NCI-H2107 (cell line): ENCODE data around the gene MALAT1.
"Not testable (repeated sequence)": the region's sequence is repeated elsewhere in the genome, so short reads cannot be mapped to it uniquely, and the experiment has no call there.

Experiments
- DNase-seq: peaks from one replicate; lab custom pipeline; 2025; lab: John Stamatoyannopoulos, UW

Gene MALAT1

DNA sequence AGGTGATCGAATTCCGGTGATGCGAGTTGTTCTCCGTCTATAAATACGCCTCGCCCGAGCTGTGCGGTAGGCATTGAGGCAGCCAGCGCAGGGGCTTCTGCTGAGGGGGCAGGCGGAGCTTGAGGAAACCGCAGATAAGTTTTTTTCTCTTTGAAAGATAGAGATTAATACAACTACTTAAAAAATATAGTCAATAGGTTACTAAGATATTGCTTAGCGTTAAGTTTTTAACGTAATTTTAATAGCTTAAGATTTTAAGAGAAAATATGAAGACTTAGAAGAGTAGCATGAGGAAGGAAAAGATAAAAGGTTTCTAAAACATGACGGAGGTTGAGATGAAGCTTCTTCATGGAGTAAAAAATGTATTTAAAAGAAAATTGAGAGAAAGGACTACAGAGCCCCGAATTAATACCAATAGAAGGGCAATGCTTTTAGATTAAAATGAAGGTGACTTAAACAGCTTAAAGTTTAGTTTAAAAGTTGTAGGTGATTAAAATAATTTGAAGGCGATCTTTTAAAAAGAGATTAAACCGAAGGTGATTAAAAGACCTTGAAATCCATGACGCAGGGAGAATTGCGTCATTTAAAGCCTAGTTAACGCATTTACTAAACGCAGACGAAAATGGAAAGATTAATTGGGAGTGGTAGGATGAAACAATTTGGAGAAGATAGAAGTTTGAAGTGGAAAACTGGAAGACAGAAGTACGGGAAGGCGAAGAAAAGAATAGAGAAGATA is at the start of gene MALAT1:
TSS of gene MALAT1 (plus strand) at position 69 of the 736 bp plus-strand sequence.
- peak; percentile 92 for DNase-seq

DNA sequence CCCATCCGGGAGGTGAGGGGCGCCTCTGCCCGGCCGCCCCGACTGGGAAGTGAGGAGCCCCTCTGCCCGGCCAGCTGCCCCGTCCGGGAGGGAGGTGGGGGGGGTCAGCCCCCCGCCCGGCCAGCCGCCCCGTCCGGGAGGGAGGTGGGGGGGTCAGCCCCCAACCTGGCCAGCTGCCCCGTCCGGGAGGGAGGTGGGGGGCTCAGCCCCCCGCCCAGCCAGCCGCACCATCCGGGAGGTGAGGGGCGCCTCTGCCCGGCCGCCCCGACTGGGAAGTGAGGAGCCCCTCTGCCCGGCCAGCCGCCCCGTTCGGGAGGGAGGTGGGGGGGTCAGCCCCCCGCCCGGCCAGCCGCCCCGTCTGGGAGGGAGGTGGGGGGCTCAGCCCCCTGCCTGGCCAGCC is 47.5 kb upstream of the MALAT1 start:
- not testable (repeated sequence) for DNase-seq

DNA sequence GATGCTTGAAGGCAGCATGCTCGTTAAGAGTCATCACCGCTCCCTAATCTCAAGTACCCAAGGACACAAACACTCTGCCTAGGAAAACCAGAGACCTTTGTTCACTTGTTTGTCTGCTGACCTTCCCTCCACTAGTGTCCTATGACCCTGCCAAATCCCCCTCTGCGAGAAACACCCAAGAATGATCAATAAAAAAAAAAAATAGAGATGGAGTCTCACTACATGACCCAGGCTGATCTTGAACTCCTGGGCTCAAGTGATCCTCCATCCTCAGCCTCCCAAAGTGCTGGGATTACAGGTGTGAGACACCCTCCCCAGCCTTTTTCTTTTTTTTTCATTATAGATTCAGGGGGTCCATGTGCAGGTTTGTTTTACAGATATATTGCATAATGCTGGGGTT is 46.6 kb upstream of the MALAT1 start:
- not testable (repeated sequence) for DNase-seq

DNA sequence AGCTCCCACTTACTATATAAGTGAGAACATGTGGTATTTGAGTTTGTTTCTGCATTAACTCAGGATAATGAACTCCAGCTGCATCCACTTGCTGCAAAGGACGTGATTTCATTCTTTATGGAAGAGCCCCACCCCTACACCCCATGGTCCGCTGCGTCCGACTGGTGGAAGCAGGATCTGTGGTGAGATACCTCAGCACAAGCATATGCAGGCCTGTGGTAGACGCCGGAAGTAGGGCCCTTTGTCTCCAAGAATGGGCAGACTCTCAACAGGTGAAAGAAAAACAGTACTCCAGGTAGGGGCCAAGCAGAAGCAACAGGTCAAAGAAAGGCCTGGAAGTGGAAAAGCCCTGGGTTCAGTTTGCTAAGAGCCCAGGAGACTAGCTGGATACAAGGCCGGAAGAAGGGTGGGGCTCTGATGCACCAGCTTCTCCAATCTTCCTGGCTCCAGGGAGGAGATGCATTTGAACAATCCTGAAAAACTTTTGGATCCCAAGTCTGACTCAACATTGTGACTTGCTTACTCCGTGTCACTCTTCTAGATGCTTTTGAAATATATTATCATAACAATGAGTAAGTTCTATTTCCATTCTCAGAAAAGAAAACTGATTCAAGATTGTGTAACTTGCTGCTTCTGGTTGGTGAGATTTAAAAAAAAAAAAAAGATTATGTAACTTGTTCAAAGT is 45.9 kb upstream of the MALAT1 start:
- peak; percentile 68 for DNase-seq

DNA sequence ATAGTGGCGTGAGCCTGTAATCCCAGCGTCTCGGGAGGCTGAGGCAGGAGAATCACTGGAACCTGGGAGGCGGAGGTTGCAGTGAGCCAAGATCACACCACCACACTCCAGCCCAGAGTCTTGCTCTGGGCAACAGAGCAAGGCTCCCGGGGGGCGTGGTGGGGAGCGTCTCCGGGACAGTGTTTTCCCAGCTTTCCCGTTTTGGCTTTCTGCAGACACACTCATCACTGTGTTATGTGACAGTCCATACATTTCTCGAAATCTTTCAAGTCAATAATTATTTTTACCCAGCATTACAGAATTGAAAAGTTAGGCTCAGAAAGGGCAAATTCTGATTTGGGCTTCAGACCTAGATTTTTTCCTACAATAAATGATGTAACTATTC is 44.5 kb upstream of the MALAT1 start:
- no peak for DNase-seq

DNA sequence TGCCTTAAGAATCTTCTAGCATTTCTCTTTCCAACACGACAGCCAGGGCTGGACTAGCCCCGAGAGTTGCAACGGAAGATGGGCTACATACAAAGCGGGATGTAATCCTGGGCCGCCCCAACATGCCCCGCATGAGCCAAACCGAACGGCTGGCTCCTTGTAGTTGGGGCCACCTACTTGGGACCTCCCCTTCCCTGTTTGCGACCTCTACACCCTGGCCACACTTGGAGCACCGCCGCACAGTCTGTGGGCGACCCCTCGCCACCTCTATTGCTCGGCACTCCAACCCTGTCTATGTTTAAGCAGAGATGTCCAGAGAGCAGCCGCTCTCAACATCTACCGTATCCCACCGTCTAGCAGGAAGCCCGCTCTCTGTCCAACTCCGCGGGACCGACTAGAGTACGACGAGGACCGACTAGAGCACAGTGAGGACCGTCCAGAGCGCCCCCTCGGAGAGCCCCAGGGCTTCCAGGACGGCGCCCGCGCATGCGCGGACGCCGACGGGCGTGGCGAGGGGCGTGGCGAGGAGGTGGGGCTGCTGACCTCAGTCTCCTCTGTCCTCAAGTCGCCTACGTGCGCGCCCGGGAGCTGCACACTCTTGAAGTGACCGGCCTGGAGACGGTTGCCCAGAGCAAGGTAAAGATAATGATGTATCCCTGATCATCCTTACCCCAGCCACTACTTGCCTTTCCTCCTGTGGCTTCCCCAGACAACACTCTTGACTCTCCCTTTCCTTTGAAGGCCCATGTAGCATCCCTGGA is 44.0 kb upstream of the MALAT1 start:
- DNase-seq = peak; percentile 53

DNA sequence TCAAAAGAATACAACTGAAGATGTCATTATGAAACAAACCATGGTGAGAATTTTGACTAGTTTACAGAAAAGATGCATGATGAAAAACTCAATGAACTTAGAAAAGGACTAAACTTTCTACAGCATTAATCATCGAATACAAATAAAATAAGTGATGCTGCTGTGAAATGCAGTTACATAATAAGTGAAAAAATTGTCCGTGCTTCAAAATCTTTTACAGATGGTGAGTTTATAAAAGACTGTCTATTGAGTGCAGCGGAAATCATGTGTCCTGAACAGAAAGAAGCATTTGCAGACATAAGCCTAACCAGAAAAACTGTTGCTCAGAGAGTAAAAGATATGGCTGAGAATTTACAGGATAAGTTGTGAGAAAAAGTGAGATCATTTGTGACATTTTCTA is 42.4 kb upstream of the MALAT1 start:
- no peak for DNase-seq

DNA sequence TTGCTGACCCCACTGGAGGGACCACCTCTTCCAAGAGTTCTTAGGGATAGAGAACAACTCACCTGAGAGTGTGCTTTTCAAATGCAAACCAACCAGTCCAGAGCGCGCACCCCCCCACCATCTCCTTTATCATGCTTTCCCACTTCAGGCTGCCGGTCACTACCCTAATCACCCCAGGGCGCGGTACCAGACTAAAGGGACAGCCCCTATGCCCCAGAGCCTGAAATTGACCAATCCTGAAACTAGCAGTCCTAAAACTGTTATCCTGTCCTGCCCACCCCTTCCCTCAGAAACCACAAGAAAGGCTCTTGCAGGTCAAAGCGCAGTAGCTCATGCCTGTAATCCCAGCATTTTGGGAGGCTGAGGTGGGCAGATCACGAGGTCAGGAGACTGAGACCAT is 39.3 kb upstream of the MALAT1 start:
- DNase-seq = no peak

DNA sequence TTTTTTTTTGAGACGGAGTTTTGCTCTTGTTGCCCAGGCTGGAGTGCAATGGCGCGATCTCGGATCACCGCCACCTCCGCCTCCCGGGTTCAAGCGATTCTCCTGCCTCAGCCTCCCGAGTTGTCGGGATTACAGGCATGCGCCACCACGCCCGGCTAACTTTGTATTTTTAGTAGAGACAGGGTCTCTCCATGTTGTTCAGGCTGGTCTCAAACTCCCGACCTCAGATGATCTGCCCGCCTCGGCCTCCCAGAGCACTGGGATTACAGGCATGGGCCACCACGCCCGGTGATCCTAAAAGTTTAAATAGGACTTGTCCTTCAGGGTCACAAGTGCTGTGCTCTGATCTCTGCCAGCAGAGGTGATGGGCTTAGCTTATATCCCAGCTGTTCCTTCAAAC is 33.4 kb upstream of the MALAT1 start:
- DNase-seq = not testable (repeated sequence)

DNA sequence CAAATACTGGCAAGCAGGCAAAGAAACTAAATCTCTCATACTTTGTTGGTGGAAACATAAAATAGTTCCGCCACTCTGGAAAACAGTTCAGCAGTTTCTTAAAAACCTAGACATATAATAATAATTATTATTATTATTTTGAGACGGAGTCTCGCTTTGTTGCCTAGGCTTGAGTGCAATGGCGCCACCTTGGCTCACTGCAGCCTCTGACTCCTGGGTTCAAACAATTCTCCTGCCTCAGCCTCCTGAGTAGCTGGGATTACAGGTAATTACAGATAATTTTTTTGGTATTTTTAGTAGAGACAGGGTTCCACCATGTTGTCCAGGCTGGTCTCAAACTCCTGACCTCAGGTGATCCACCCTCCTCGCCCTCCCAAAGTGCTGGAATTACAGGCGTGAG is 31.5 kb upstream of the MALAT1 start:
- not testable (repeated sequence) for DNase-seq

DNA sequence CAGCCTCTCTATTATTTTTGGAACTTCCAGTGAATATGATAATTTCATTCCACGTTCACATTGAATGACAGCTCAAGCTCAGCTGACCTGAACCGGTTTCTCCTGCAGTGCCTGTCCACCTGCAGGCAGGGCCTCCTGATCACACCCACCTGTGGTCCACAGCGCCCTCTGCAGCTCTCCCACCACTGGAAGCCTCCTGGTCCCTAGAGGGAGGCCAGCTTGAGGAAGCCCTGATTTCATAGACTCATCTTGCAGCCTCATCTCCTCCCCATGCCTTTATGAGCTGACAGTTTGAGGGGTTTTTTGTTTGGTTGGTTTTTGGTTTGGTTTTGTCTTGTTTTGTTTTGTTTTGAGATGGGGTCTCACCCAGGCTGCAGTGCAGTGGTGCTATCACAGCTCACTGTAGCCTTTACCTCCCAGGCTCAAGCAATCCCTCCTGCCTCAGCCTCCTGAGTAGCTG is 29.9 kb upstream of the MALAT1 start:
- peak; percentile 47 for DNase-seq

DNA sequence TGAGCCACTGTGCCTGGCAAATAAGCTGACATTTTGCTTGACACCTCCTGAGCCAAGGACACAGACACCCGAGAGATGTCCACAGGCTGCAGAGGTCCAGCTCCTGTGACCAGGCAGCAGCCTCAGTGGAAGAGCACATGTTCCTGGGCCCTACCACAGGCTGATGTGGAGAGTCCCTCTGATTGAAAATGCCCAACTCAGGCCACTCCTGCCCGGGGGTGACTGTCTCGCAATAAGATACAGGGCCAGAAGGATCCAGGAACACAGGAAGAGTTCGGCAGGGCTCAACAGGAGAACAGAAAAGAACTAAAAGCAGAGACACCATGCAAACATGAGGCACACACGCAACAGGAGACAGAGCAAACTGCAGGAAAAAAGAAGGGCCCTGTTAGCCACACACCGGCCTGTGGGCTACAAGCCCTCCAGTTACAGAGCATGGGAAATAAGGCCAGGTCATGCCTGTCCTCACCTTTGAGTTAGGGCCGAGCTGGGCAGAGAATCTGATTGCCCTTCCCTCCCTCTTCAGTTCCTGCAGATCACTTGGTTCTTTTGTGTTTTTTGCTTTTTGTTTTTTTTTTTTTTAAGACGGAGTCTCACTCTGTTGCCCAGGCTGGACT is 28.3 kb upstream of the MALAT1 start:
- no peak for DNase-seq

DNA sequence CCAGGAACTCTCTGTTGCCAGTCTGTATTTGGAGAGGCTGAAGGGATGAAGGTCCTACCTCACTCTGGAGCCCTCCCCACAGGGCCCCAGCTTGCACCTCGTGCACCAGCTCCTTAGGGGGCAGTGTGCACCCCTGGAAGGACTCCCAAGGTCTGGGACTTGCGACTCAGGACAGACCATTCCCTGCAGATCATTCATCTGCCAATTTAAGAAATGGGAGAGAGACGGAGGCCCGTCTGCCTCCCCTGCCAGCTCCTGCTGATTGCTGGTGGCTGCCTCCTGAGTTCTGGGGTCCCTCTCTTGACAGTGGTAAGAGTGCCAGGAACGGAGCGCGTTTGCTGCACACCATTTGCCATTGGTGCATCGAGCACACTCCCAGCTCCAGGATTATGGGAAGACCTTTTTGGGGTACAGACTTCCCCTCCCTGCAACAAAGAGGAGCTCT is 27.4 kb upstream of the MALAT1 start:
- no peak for DNase-seq

DNA sequence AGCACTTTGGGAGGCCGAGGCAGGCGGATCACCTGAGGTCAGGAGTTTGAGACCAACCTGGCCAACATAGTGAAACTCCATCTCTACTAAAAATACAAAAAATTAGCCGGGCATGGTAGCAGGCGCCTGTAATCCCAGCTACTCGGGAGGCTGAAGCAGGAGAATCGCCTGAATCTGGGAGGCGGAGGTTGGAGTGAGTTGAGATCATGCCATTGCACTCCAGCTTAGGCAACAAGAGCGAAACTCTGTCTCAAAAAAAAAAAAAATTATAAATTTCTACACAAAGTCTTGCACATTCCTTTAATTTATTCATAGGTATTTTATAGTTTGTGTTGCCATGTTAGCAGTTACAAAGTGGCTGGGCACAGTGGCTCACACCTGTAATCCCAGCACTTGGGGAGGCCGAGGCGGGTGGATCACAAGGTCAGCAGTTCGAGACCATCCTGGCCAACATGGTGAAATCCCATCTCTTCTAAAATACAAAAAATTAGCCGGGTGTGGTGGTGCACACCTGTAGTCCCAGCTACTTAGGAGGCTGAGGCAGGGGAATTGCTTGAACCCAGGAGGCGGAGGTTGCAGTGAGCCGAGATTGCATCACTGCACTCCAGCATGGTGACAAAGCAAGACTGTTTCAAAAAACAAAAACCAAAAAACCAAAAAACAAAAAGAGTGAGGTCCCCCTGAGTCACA is 26.1 kb upstream of the MALAT1 start:
- not testable (repeated sequence) for DNase-seq

DNA sequence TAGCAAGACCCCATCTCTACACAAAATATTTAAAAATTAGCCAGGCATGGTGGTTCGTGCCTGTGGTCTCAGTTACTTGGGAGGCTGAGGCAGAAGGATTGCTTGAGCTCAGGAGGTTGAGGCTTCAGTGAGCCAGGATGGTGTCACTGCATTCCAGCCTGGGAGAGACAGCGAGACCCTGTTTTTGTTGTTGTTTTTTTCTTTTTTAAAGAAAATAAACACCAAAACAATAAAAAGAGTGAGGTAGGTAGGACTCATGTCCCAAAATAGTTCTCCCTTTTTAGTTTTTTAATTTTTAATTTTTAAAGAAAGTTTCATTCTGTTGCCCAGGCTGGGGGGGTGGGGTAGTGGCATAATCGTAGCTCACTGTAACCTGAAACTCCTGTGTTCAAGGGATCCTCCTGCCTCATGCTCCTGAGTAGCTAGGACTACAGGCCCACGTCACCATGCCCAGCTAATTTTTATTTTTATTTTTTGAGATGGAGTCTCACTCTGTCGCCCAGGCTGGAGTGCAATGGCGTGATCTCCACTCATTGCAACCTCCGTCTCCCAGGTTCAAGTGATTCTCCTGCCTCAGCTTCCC is 25.5 kb upstream of the MALAT1 start:
- DNase-seq = no peak

DNA sequence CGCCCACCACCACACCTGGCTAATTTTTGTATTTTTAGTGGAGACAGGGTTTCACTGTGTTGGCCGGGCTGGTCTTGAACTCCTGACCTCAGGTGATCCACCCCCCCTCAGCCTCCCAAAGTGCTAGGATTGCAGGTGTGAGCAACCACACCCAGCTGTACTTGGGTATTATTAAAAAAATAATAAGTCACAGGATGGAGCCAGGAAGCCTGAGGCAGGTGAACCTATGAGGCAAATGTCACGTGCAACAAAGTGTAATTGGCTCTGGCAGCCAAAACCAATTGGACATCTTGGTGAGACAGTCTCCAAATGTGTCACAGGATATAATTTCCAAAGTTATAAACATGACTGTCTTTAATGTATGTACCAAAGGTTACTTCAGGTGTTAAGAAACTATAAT is 24.0 kb upstream of the MALAT1 start:
- no peak for DNase-seq

DNA sequence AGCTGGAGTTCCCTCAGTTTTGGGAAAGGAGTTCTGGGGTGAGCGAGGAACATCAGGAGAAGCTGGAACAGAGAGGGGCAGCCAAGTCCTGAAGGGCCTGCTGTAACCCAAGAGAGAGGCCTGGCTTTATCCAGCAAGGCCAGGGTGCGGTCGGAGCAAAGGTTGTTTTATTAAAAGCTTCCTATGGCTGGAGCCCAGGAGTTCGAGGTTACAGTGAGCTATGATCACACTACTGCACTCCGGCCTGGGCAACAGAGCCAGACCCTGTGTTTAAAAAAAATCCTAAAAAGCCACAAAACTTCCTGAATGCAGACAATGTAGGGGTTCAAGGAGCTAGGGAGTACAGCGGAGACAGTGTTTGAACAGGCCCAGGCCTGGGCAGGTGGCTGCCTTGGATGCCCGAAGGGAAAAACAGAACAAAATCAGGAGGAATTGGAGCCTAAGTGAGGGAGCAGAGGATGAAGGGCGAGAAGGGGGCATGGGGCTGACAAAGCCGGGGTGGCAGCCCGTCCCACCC is 22.2 kb upstream of the MALAT1 start:
- DNase-seq = no peak

DNA sequence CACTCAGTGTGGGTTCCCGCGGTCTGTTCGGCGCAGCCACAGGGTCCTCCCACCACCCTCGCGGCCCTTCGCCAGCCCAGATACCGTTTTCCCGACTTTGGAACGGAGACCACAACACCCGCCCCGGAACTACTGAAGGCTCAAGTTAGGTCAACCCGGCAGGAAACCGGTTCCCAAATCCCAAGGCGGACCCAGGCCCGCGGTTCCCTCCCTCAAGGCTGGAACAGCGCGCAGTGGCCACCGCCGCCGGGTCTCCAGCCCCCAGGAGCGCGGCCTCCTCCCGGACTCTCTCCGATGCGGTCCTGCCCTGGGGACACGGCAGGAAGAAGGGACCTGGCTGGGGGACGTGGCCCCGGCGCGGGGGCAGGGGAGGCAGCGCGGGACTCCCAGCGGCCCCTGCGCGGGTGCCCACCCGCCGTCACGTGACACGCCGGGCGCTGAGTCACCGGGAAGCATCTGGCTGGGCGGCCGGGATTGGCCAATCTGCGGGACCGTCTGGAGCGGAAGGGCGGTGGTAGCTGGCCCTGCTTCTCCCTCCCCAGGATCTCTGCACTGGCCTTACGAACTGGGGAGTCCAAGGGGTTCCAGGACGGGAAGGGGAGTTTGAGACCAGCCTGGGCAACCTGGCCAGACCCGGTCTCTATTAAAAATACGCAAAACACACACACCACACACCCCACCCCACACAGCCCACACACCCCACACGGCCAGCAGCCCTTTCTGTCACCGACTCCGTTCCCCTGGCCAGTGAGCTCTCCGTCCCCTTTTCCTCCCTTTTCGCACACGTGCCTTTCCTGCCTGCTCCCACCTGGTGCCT is 21.5 kb upstream of the MALAT1 start:
- peak; percentile 88 for DNase-seq

DNA sequence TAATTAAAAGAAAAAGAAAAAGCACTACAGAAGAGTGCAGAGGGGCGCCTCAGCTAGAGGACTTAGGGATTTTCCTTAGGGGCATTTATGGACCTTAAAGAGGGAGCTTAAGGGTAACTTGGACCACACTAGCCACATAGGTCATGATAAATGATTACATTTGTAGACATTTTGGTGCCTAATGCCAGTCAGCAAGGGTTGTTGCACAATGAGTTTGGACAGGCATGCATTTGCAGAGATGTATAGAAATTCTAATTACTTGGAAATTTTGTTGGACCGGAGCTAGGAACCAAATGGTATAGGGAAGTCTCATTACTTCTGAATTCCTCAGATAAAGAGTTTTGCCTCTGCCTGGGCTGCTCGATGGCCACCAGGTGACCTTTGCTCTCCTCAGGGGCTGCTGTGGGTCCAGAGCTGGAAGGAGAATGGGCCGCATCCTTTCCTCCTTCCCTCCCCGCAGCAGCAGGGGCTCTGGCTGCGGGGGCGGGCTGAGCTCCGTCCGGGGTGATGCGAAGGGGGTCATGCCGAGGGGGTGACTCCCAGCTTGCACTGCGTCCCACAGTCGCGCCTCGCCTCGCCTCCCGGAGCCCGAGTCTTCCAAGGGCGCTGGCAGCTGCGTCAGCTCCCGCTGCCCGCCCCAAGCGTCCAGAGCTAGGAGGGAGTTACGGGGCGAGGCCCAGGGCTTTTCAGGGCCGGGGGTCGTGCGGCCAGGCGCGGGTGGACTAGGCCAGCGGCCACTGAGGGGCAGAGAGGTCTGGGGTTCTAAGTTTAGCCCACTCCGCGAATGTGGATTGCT is 20.3 kb upstream of the MALAT1 start:
- no peak for DNase-seq
